Measurements from ENCODE around the gene POGK.

The POGK gene

GRCh38 chr1:166838766-166839599, at the start of gene POGK:
Gene POGK, plus strand, starts transcription at chr1:166839475. Its CDS starts 1,482 bp downstream, at chr1:166840957.
- no peak for TF ChIP-seq CTCF (IDR thresholded peaks at IDR 0.05; ENCODE audit: low read depth, low read length)

GRCh38 chr1:166796620-166797236, 42.5 kb upstream of the POGK start:
- TF ChIP-seq CTCF (IDR thresholded peaks at IDR 0.05; ENCODE audit: low read depth, low read length): no peak
- DNase-seq (ENCODE audit: extremely low read depth, low read depth): no peak

More at GRCh38 chr1:166838766-166839599, at the start of gene POGK:
- peak; percentile 79 for DNase-seq (ENCODE audit: extremely low read depth, low read depth)

GRCh38 chr1:166808952-166809351, 30.3 kb upstream of the POGK start:
- no peak for DNase-seq (ENCODE audit: extremely low read depth, low read depth)

GRCh38 chr1:166811691-166812090, 27.6 kb upstream of the POGK start:
- DNase-seq (ENCODE audit: extremely low read depth, low read depth): no peak
- no peak for TF ChIP-seq CTCF (IDR thresholded peaks at IDR 0.05; ENCODE audit: low read depth, low read length)

More at GRCh38 chr1:166808952-166809351, 30.3 kb upstream of the POGK start:
- TF ChIP-seq CTCF (IDR thresholded peaks at IDR 0.05; ENCODE audit: low read depth, low read length): no peak

GRCh38 chr1:166813508-166814223, 25.6 kb upstream of the POGK start:
- no peak for TF ChIP-seq CTCF (IDR thresholded peaks at IDR 0.05; ENCODE audit: low read depth, low read length)
- DNase-seq (ENCODE audit: extremely low read depth, low read depth): no peak

GRCh38 chr1:166814611-166815010, 24.7 kb upstream of the POGK start:
- no peak for DNase-seq (ENCODE audit: extremely low read depth, low read depth)
- TF ChIP-seq CTCF (IDR thresholded peaks at IDR 0.05; ENCODE audit: low read depth, low read length): no peak
